ENCODE data around the gene ARID3B.
"Not testable (repeated sequence)": the region's sequence is repeated elsewhere in the genome, so short reads cannot be mapped to it uniquely, and the experiment has no call there.

Gene ARID3B

GRCh38 chr15:74626336-74626735 lies 85.3 kb downstream of the ARID3B start:
- no peak for DNase-seq

- DNase-seq = no peak
Measured at GRCh38 chr15:74626752-74627692, 86.0 kb downstream of the ARID3B start.

- DNase-seq = no peak
Measured at GRCh38 chr15:74627766-74628165, 86.7 kb downstream of the ARID3B start.

- no peak for DNase-seq
Measured at GRCh38 chr15:74628199-74628598, 87.2 kb downstream of the ARID3B start.

GRCh38 chr15:74628949-74629348 lies 87.9 kb downstream of the ARID3B start:
- DNase-seq = no peak

DNA sequence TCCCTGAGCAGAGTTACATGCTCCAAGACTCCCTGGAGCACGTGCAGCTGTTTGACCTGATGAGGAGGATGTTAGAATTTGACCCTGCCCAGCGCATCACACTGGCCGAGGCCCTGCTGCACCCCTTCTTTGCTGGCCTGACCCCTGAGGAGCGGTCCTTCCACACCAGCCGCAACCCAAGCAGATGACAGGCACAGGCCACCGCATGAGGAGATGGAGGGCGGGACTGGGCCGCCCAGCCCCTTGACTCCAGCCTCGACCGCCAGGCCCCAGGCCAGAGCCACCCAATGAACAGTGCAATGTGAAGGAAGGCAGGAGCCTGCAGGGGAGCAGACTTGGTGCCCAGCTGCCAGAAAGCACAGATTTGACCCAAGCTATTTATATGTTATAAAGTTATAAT lies 88.7 kb downstream of the ARID3B start:
- not testable (repeated sequence) for DNase-seq

GRCh38 chr15:74630284-74631086 lies 89.5 kb downstream of the ARID3B start:
- DNase-seq = no peak

DNA sequence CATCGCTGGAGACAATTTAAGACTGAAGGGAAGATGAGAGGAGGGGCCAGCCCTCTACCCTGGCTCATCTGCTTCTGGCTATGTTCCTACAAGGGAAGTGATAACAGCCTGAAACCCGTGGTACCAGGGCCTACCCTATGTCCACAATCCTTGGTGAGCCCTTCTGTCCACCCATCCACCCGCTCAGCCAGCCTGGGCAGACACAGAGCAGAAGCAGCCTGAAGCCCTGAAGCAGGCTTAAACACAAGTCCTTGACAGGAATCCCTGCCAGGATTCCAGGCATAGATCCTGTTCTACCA lies 90.0 kb downstream of the ARID3B start:
- DNase-seq = no peak

- DNase-seq = no peak
Measured at GRCh38 chr15:74631408-74631807, 90.4 kb downstream of the ARID3B start.

- DNase-seq = no peak
Measured at GRCh38 chr15:74631935-74632560, 91.0 kb downstream of the ARID3B start.

- no peak for DNase-seq
Measured at GRCh38 chr15:74632601-74633000, 91.6 kb downstream of the ARID3B start.

GRCh38 chr15:74633781-74634180 lies 92.8 kb downstream of the ARID3B start:
- DNase-seq = no peak

DNA sequence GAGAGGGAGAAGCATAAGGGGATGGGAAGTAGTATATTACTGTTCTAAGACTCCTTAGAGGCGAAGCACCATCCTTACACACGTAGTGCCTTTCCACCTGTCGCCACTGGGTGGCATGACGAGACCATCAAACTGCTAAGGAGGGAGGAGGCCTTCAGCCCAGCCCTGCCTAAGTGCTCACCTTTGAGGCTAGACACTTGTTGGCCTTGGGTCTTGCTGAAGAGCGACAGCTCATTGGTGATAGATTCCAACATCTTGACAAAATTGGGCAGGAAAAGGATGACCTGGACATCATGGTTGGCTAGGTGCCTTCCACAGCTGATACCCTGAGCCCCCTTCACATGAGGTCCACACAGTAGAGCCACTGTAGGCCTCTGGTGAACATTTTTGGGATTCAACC lies 94.2 kb downstream of the ARID3B start:
- DNase-seq = no peak

DNA sequence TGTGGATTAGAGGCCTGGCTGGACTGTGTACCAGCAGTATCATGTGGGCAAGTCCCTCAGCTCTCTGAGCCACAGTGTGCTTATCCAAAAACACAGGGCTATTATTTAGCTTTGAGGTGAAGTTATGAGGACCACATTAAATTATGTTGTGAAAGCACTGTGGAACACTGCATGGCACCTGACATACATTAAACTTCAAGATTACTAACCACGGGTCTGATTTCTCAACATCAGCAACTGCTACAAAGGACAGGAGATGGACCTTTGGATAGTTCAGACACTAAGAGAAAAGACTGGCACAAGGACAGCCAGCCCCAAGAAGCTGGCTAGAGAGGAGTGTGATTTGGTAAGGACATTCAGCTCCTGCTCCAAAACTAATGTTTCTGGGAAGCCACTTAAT lies 96.0 kb downstream of the ARID3B start:
- no peak for DNase-seq

GRCh38 chr15:74641151-74641550 lies 100.1 kb downstream of the ARID3B start:
- DNase-seq = no peak

GRCh38 chr15:74642348-74642733 lies 101.3 kb downstream of the ARID3B start:
- no peak for DNase-seq

DNA sequence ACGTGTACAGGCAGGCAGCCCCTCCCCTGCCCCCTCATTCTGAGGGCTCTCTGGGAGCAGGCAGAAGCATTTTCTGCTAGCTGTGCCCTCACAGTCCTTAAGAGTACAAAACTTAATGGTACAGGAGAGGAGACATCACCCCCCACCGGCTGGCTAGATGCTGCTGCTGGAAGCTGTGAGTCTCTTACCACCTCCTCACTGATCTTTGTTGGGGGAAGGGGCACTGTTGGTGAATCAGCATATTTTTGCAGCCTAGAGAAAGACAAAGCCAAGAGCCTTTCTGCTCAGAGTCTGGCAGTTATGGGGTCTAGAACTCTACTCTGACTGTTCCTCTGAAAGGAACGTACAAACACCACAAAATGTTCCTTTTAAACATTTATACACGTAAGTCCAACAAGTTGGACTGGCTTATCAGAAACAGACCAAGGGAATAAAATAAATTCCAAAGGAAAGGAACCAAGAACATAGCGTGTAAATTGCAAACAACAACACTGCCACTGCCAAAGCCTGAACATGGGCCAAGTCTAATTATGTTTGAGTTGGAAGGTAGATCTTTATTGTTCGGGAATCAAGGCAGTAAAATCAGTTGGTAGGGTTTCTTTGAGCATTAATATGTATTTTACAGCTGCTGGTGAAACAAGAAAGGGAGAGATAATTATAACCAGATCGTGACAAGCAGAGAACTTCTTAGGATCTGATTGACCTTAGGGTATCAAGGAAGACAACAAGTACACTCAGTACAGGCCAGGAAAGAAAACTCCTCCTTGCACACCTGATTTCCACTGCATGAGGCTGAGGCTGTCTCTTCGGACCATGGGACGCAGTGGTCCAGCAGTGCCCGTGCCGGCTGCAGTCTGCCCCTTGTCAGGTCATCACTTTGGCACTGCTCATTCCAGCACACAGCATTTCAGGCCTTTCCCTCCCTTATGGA lies 102.0 kb downstream of the ARID3B start:
- no peak for DNase-seq

DNA sequence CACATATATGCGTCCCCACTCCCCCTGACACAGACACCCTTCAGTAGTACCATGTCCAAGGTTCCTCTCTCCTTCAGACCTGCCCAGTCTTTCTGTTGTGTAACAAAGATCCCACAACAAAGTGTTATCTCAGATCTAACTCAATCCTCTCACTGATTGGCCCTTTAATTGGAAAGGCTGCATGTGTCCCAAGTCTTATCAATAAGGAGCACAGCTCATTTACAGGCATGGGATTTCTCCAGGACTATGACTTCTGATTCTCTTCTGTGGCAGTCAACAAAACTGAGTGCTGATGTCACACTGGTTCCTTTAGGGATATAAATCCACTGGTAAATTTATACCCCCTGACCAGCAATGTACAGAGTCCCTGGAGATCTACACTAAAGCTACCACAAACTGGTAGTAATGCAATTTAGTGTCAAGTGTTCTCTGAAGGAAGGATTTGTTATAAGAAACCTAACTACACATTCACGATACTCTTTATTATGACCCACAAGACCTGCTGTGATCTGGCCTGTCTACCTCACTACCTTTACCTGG lies 102.7 kb downstream of the ARID3B start:
- no peak for DNase-seq

DNA sequence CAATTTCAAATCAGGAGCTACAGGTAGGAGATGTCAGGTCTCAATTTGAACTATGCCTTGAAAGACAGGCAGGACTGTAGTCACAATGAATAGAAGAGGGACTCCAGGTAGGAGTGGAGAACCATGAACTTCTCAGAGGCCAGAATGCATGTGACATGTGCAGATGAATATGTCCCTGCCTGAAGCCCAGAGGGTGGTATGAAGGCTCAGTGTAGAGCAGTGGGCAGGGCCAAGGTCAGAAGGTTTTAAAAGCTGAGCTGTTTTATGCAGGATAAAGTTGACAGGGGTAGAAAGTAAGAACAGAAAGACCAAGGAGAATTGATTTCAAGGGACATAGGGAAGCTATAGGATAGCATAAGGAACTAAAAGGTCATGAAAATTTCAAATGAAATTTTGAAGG lies 105.5 kb downstream of the ARID3B start:
- DNase-seq = no peak
